Activated naive CD8-positive, alpha-beta T cell treated with anti-CD3 and anti-CD28 coated beads, Interleukin-2, amount 50 U/mL, for 24 hours (primary cell): ENCODE measurements around the gene INPP4B.
A peak's percentile ranks its signal among the peaks of the same experiment; 100 is the strongest.

ENCODE experiments used
- ATAC-seq: fragments of 150-1000 bp; cut with Tn5 transposase; one replicate; pipeline ENCODE4 v1.10.0; 2021
- DNase-seq: peaks from one replicate; pipeline ENCODE4 v3.0.0; 2021
- H3K27ac Mint-ChIP-seq: one replicate; pipeline ENCODE4 v1.8.0; 2021; ENCODE audit warnings: mild to moderate bottlenecking, mixed read lengths
- H3K27me3 Mint-ChIP-seq: one replicate; pipeline ENCODE4 v1.8.0; 2021; ENCODE audit warnings: mixed read lengths
- H3K36me3 Mint-ChIP-seq: one replicate; pipeline ENCODE4 v1.8.0; 2021; ENCODE audit warnings: low read depth, mixed read lengths
- H3K4me1 Mint-ChIP-seq: one replicate; pipeline ENCODE4 v1.8.0; 2021; ENCODE audit warnings: mixed read lengths
- H3K4me3 Mint-ChIP-seq: one replicate; pipeline ENCODE4 v1.8.0; 2021; ENCODE audit warnings: mild to moderate bottlenecking, moderate library complexity, mixed read lengths
- H3K9me3 Mint-ChIP-seq: one replicate; pipeline ENCODE4 v1.8.0; 2021; ENCODE audit warnings: mixed read lengths

Gene INPP4B

GRCh38 chr4:142727149-142727548, 119.0 kb downstream of the INPP4B start:
- Mint-ChIP-seq H3K4me3 (no peak overlapping the region), H3K9me3 (no peaks in the 10 kb centered on the region), H3K4me1 (no peaks in the 10 kb centered on the region), H3K27me3 (no peaks in the 10 kb centered on the region), H3K36me3 (no peaks in the 10 kb centered on the region), H3K27ac (no peak overlapping the region)
- DNase-seq (no peak), ATAC-seq (no peak)

GRCh38 chr4:142725886-142726285, 120.2 kb downstream of the INPP4B start:
- Mint-ChIP-seq H3K4me3 (no peak overlapping the region), H3K27ac (no peak overlapping the region), H3K27me3 (no peaks in the 10 kb centered on the region), H3K36me3 (no peaks in the 10 kb centered on the region), H3K9me3 (no peaks in the 10 kb centered on the region), H3K4me1 (no peaks in the 10 kb centered on the region)
- ATAC-seq, result no peak
- DNase-seq, result no peak

GRCh38 chr4:142721187-142721586, 124.9 kb downstream of the INPP4B start:
- no peak overlapping the region for H3K4me3 Mint-ChIP-seq
- peaks cover 10% of the 10 kb centered on the region for H3K4me1 Mint-ChIP-seq
- H3K9me3 Mint-ChIP-seq, result peaks cover 7% of the 10 kb centered on the region
- DNase-seq, result no peak
- no peaks in the 10 kb centered on the region for H3K27me3 Mint-ChIP-seq
- no peak overlapping the region for H3K27ac Mint-ChIP-seq
- no peaks in the 10 kb centered on the region for H3K36me3 Mint-ChIP-seq
- no peak for ATAC-seq

- Mint-ChIP-seq H3K36me3 (no peaks in the 10 kb centered on the region), H3K27ac (no peak overlapping the region), H3K9me3 (peaks cover 7% of the 10 kb centered on the region), H3K4me1 (peaks cover 10% of the 10 kb centered on the region), H3K27me3 (no peaks in the 10 kb centered on the region), H3K4me3 (no peak overlapping the region)
- DNase-seq (no peak), ATAC-seq (no peak)
Observed at GRCh38 chr4:142719854-142720541, 126.1 kb downstream of the INPP4B start.

- no peak overlapping the region for H3K4me3 Mint-ChIP-seq
- no peak for ATAC-seq
Observed at GRCh38 chr4:142718981-142719380, 127.1 kb downstream of the INPP4B start.

GRCh38 chr4:142715727-142716126, 130.4 kb downstream of the INPP4B start:
- Mint-ChIP-seq H3K27me3 (no peaks in the 10 kb centered on the region), H3K9me3 (peaks cover 18% of the 10 kb centered on the region), H3K27ac (no peak overlapping the region), H3K36me3 (no peaks in the 10 kb centered on the region), H3K4me1 (peaks cover 38% of the 10 kb centered on the region), H3K4me3 (no peak overlapping the region)
- ATAC-seq, result no peak
- DNase-seq, result no peak

More at GRCh38 chr4:142718981-142719380, 127.1 kb downstream of the INPP4B start:
- DNase-seq, result no peak
- Mint-ChIP-seq H3K36me3 (no peaks in the 10 kb centered on the region), H3K27me3 (no peaks in the 10 kb centered on the region), H3K27ac (no peak overlapping the region), H3K4me1 (peaks cover 15% of the 10 kb centered on the region), H3K9me3 (peaks cover 7% of the 10 kb centered on the region)

- no peak for ATAC-seq
- no peaks in the 10 kb centered on the region for H3K27me3 Mint-ChIP-seq
- peaks cover 5% of the 10 kb centered on the region for H3K36me3 Mint-ChIP-seq
- H3K9me3 Mint-ChIP-seq, result peaks cover 33% of the 10 kb centered on the region
- H3K4me1 Mint-ChIP-seq, result peaks cover 32% of the 10 kb centered on the region
- H3K27ac Mint-ChIP-seq, result peak overlapping the region; percentile 65
- no peak for DNase-seq
- H3K4me3 Mint-ChIP-seq, result no peak overlapping the region
Observed at GRCh38 chr4:142713282-142714030, 132.6 kb downstream of the INPP4B start.

- H3K9me3 Mint-ChIP-seq, result peaks cover 34% of the 10 kb centered on the region
- H3K27me3 Mint-ChIP-seq, result no peaks in the 10 kb centered on the region
- H3K27ac Mint-ChIP-seq, result no peak overlapping the region
- peaks cover 20% of the 10 kb centered on the region for H3K4me1 Mint-ChIP-seq
- ATAC-seq (no peak), DNase-seq (no peak)
- H3K4me3 Mint-ChIP-seq, result no peak overlapping the region
- H3K36me3 Mint-ChIP-seq, result peaks cover 9% of the 10 kb centered on the region
Observed at GRCh38 chr4:142708231-142708630, 137.9 kb downstream of the INPP4B start.

- Mint-ChIP-seq H3K36me3 (peaks cover 9% of the 10 kb centered on the region), H3K4me1 (peaks cover 16% of the 10 kb centered on the region), H3K4me3 (no peak overlapping the region), H3K9me3 (peaks cover 28% of the 10 kb centered on the region), H3K27ac (no peak overlapping the region), H3K27me3 (no peaks in the 10 kb centered on the region)
- ATAC-seq, result no peak
- DNase-seq, result no peak
Observed at GRCh38 chr4:142707401-142707800, 138.7 kb downstream of the INPP4B start.

GRCh38 chr4:142706381-142706780, 139.7 kb downstream of the INPP4B start:
- DNase-seq (no peak), ATAC-seq (no peak)
- Mint-ChIP-seq H3K4me1 (peaks cover 13% of the 10 kb centered on the region), H3K27me3 (no peaks in the 10 kb centered on the region), H3K27ac (no peak overlapping the region), H3K36me3 (peaks cover 9% of the 10 kb centered on the region), H3K4me3 (no peak overlapping the region), H3K9me3 (peaks cover 25% of the 10 kb centered on the region)

GRCh38 chr4:142705820-142706219, 140.3 kb downstream of the INPP4B start:
- DNase-seq, result no peak
- no peak overlapping the region for H3K4me3 Mint-ChIP-seq
- no peak overlapping the region for H3K27ac Mint-ChIP-seq
- ATAC-seq, result no peak
- peaks cover 9% of the 10 kb centered on the region for H3K36me3 Mint-ChIP-seq
- H3K4me1 Mint-ChIP-seq, result peaks cover 15% of the 10 kb centered on the region
- H3K27me3 Mint-ChIP-seq, result no peaks in the 10 kb centered on the region
- H3K9me3 Mint-ChIP-seq, result peaks cover 24% of the 10 kb centered on the region

- ATAC-seq, result no peak
- peaks cover 28% of the 10 kb centered on the region for H3K4me1 Mint-ChIP-seq
- H3K27me3 Mint-ChIP-seq, result no peaks in the 10 kb centered on the region
- no peak overlapping the region for H3K4me3 Mint-ChIP-seq
- no peak for DNase-seq
- peaks cover 4% of the 10 kb centered on the region for H3K36me3 Mint-ChIP-seq
- peaks cover 8% of the 10 kb centered on the region for H3K9me3 Mint-ChIP-seq
- H3K27ac Mint-ChIP-seq, result no peak overlapping the region
Observed at GRCh38 chr4:142703694-142704309, 142.3 kb downstream of the INPP4B start.

- Mint-ChIP-seq H3K27ac (peak overlapping the region; percentile 74), H3K27me3 (no peaks in the 10 kb centered on the region), H3K9me3 (no peaks in the 10 kb centered on the region), H3K36me3 (no peaks in the 10 kb centered on the region), H3K4me3 (no peak overlapping the region), H3K4me1 (peaks cover 52% of the 10 kb centered on the region)
- ATAC-seq (no peak), DNase-seq (no peak)
Observed at GRCh38 chr4:142701017-142701416, 145.1 kb downstream of the INPP4B start.

- DNase-seq, result no peak
Observed at GRCh38 chr4:142700531-142700930, 145.6 kb downstream of the INPP4B start.

GRCh38 chr4:142698552-142698951, 147.5 kb downstream of the INPP4B start:
- no peaks in the 10 kb centered on the region for H3K27me3 Mint-ChIP-seq
- no peaks in the 10 kb centered on the region for H3K36me3 Mint-ChIP-seq
- no peak overlapping the region for H3K4me3 Mint-ChIP-seq
- DNase-seq (no peak), ATAC-seq (no peak)
- peak overlapping the region; percentile 12 for H3K27ac Mint-ChIP-seq
- H3K4me1 Mint-ChIP-seq, result peaks cover 56% of the 10 kb centered on the region
- no peaks in the 10 kb centered on the region for H3K9me3 Mint-ChIP-seq

More at GRCh38 chr4:142700531-142700930, 145.6 kb downstream of the INPP4B start:
- Mint-ChIP-seq H3K4me3 (no peak overlapping the region), H3K36me3 (no peaks in the 10 kb centered on the region), H3K9me3 (no peaks in the 10 kb centered on the region), H3K4me1 (peaks cover 56% of the 10 kb centered on the region), H3K27me3 (no peaks in the 10 kb centered on the region), H3K27ac (peak overlapping the region; percentile 74)
- ATAC-seq, result no peak
